HG02981 (cell line): ENCODE results near the gene CYSRT1.
A peak's percentile ranks its signal among the peaks of the same experiment; 100 is the strongest.

Experiments used
- ATAC-seq: cut with Tn5 transposase; IDR thresholded peaks from one replicate; pipeline ENCODE4 v1.9.1; 2021; ENCODE audit warnings: mild to moderate bottlenecking, moderate library complexity; ENCODE audit not compliant: unreplicated experiment

The CYSRT1 gene

DNA sequence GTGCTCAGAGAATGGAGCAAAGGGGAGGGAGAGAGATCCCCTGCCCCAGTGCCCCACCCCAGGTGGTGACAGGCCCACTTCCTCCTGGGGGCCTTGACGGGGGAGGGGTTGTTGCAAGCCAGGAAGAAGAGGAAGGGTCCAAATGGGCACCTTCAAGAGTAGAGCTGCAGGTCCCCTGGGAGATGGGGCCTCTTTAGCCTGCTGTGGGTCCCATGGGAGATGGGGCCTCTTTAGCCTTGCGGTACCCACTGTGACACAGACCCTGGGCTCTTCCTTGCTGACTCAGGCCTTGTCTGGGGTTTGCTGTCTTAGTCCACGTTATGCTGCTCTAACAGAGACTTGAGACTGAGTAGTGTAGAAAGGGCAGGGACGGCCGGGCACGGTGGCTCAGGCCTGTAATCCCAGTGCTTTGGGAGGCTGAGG, 43.0 kb downstream of the CYSRT1 start:
- peak; percentile 43 for ATAC-seq

- no peak for ATAC-seq
These were observed 43.7 kb downstream of the CYSRT1 start for GRCh38 chr9:137268538-137269201.

DNA sequence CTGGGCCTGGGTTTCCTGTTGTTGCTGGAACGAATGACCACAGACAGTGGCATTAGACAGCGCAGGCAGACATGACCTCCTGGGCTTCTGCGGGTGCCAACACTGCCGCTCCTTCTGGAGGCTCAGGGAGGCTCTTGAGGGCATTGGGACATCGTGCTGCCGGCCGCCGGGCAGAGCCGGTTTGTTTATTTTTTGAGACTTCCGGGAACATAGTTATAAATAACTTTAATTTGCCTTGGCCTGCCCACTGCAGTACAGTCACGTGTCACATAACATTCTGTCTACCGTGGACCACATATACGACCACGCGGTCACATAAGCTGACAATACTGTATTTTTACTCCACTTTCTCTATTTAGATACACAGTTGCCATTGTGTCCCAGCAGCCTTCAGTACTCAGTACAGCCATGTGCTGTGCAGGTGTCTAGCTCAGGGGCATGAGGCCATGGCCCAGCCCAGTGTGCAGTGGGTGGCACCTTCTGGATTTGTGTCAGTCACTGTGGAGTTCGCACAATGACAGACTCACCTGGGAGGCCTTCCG, 44.3 kb downstream of the CYSRT1 start:
- ATAC-seq, result no peak

DNA sequence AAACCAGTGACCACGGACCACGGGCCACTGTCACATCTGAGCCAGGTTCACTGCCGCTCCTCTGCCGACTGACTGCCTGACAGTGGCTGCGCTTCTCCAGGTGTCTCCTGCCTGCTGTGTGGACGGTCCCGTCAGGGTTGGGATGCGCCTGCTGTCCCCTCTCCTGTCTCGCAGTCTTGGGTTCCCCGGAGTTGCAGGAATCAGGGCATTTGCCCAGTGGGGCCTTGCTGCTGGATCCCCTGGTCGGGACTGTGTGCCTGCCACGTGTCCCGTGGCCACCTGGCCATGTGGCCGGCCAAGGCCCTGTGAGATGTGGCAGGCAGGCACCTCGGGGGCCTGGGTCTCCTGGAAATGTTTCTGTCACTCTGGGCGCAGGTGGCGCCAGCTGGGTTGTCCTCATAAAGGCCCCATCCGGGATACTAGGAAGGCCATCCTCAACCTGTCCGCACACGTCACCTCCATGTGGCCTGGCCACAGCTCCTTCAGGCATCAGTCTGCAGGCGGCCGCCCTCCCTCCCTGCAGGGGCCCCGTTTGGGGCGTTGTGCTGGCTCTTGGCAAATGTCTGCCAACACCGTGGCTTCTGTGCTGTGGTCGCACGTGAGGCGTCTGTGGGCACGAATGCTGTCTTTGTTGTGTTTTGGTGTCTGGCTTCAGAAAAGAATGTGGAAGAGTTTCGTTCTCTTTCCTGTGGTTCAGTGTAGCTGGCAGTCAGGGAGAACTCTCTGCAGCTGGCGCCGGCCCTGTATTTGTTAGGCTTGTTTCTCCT, 46.1 kb downstream of the CYSRT1 start:
- ATAC-seq, result no peak

- ATAC-seq, result no peak
These were observed 46.7 kb downstream of the CYSRT1 start for GRCh38 chr9:137271696-137272076.

GRCh38 chr9:137272241-137273094, 47.5 kb downstream of the CYSRT1 start:
- no peak for ATAC-seq

- ATAC-seq, result no peak
These were observed 48.1 kb downstream of the CYSRT1 start for GRCh38 chr9:137273095-137273490.

GRCh38 chr9:137273611-137274320, 48.8 kb downstream of the CYSRT1 start:
- ATAC-seq, result no peak

- no peak for ATAC-seq
These were observed 50.2 kb downstream of the CYSRT1 start for GRCh38 chr9:137275203-137275587.
